Measurements from ENCODE around the gene HOXB7. TPM values are rescaled to one million over a fixed set of nuclear protein-coding genes. Genes with fewer than 3 reads are reported as not detected.

HOXB7 gene
- total RNA-seq, 1 experiment from 2014 or later: not detected

DNA sequence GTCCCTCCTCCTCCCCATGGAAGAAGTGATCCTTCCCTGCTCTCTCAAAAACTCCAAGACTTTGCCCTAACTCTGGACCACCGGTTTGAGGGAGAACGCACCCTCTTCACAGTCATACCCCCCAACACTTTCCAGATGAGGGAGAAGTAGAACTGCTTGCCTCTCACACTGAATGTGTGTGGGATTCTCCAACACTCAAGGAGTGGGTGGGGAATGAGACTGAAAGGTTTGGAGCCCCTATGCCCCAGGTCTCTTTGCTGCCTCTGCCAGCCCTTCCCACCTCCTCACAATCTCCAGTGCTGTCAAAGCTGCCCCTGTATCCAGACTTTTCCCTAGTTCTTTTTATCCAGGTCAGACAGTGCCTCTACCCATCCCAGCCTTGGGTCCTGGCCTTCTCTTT lies 44.1 kb downstream of the HOXB7 start:
- no peak overlapping the region for H2BK5ac ChIP-seq (ENCODE audit: insufficient read length, low read length)
- Mint-ChIP-seq H3K4me3 (no peak overlapping the region), H3K36me3 (ENCODE audit: insufficient read depth in 1 of 3, low read depth in 3 of 3) (no peaks in the 10 kb centered on the region; a peak in 2 of 7 replicates), H3K27me3 (ENCODE audit: low read depth) (peaks cover 23% of the 10 kb centered on the region), H3K4me1 (peaks cover 6 to 18% of the 10 kb centered on the region in 2 experiments), H3K9me3 (peaks cover 0 to 7% of the 10 kb centered on the region in 2 experiments; a peak in 2 of 5 replicates), H3K27ac (no peak overlapping the region)
- peaks cover 4% of the 10 kb centered on the region for H4K20me1 ChIP-seq (ENCODE audit: control insufficient read depth, insufficient read depth, insufficient read length)
- no peak overlapping the region for H4K8ac ChIP-seq (replicated peaks; ENCODE audit: insufficient read length, low read depth, low read length)
- no peak overlapping the region for H2BK20ac ChIP-seq (ENCODE audit: low read depth, low read length, poor library complexity, severe bottlenecking)
- no peak overlapping the region for H2BK12ac ChIP-seq (ENCODE audit: insufficient read length, low read depth, low read length)
- WGBS (ENCODE audit: extremely low coverage, insufficient read length, low lambda C conversion rate): no CpG with 5 or more reads among the region's 2 CpGs
- H3K79me1 ChIP-seq (ENCODE audit: insufficient read depth, low read depth, low read length, poor library complexity, severe bottlenecking): no peaks in the 10 kb centered on the region
- H3K14ac ChIP-seq (ENCODE audit: insufficient read depth, low read length): no peak overlapping the region
- no peak overlapping the region for H3K18ac ChIP-seq (ENCODE audit: insufficient read length, low read depth, low read length)
- no peak overlapping the region for H3K23ac ChIP-seq (ENCODE audit: insufficient read length, low read depth, low read length)
- H3K4ac ChIP-seq (ENCODE audit: low read depth, low read length): no peak overlapping the region
- H3K27me3 ChIP-seq (ENCODE audit: insufficient read depth, low read length): peaks cover 99% of the 10 kb centered on the region
- H4K91ac ChIP-seq (ENCODE audit: insufficient read length, low read depth, low read length): no peak overlapping the region
- H4K5ac ChIP-seq (ENCODE audit: insufficient read length, low read depth, low read length): no peak overlapping the region
- H2AK5ac ChIP-seq (ENCODE audit: insufficient read length, low read length): no peak overlapping the region
- no peak overlapping the region for H3K9ac ChIP-seq (ENCODE audit: extremely low read depth, insufficient read length, low read length)
- no peak overlapping the region for H2BK120ac ChIP-seq (ENCODE audit: low read depth, low read length, poor library complexity, severe bottlenecking)
- H3K4me1 ChIP-seq (ENCODE audit: insufficient read depth, low read length): peaks cover 2% of the 10 kb centered on the region; the same call in 1 of the 2 replicates
- DNase-seq: no peak
- H3T11ph ChIP-seq (ENCODE audit: low read length): no peak overlapping the region
- H2BK15ac ChIP-seq (ENCODE audit: low read depth, low read length): no peak overlapping the region
- H3K23me2 ChIP-seq (ENCODE audit: insufficient read length, low read depth, low read length, poor library complexity, severe bottlenecking): no peaks in the 10 kb centered on the region
- no peak overlapping the region for H3K4me2 ChIP-seq (ENCODE audit: insufficient read depth, insufficient read length, low read length)
- H3K79me2 ChIP-seq (ENCODE audit: insufficient read depth, low read length): no peaks in the 10 kb centered on the region
- TF ChIP-seq, protein P1, sequence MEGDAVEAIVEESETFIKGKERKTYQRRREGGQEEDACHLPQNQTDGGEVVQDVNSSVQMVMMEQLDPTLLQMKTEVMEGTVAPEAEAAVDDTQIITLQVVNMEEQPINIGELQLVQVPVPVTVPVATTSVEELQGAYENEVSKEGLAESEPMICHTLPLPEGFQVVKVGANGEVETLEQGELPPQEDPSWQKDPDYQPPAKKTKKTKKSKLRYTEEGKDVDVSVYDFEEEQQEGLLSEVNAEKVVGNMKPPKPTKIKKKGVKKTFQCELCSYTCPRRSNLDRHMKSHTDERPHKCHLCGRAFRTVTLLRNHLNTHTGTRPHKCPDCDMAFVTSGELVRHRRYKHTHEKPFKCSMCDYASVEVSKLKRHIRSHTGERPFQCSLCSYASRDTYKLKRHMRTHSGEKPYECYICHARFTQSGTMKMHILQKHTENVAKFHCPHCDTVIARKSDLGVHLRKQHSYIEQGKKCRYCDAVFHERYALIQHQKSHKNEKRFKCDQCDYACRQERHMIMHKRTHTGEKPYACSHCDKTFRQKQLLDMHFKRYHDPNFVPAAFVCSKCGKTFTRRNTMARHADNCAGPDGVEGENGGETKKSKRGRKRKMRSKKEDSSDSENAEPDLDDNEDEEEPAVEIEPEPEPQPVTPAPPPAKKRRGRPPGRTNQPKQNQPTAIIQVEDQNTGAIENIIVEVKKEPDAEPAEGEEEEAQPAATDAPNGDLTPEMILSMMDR (conservative IDR thresholded peaks at IDR 0.05): no peak
- H2AFZ ChIP-seq (ENCODE audit: low read length): no peak overlapping the region
- H3K56ac ChIP-seq (ENCODE audit: insufficient read length, low read depth, low read length): no peak overlapping the region
- no peaks in the 10 kb centered on the region for H3K9me3 ChIP-seq (ENCODE audit: control insufficient read depth, low read depth, low read length)
- H3K27ac ChIP-seq (ENCODE audit: insufficient read length, low read depth, low read length): no peak overlapping the region

Data from H9 (cell line).